ENCODE measurements around the gene RERE.

DNA sequence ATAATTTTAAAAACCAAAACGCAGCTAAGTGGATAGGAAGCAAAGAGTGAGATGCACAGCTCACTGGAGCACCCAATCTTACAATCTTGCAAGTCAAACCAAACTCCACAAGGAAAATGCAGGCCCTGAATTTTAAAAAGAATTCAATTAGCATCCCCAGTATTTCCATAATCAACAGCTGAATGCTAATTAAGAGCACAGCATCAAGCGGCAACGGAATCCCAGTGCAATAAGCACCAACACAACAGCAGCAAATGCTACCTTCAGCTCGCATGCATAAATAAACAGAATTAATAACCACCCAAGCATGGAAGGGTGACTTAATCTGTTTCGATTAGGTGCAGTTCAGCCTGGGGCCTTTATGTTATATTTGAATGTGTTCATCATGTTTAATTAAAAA lies 356.7 kb downstream of the RERE start:
- TF ChIP-seq, protein P1, sequence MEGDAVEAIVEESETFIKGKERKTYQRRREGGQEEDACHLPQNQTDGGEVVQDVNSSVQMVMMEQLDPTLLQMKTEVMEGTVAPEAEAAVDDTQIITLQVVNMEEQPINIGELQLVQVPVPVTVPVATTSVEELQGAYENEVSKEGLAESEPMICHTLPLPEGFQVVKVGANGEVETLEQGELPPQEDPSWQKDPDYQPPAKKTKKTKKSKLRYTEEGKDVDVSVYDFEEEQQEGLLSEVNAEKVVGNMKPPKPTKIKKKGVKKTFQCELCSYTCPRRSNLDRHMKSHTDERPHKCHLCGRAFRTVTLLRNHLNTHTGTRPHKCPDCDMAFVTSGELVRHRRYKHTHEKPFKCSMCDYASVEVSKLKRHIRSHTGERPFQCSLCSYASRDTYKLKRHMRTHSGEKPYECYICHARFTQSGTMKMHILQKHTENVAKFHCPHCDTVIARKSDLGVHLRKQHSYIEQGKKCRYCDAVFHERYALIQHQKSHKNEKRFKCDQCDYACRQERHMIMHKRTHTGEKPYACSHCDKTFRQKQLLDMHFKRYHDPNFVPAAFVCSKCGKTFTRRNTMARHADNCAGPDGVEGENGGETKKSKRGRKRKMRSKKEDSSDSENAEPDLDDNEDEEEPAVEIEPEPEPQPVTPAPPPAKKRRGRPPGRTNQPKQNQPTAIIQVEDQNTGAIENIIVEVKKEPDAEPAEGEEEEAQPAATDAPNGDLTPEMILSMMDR (IDR thresholded peaks at IDR 0.05; ENCODE audit: extremely low read depth in 1 of 2, insufficient read depth in 1 of 2, low read depth in 1 of 2, low read length in 2 of 2) = no peak
- TF ChIP-seq, protein P2, sequence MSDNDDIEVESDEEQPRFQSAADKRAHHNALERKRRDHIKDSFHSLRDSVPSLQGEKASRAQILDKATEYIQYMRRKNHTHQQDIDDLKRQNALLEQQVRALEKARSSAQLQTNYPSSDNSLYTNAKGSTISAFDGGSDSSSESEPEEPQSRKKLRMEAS (IDR thresholded peaks at IDR 0.05; ENCODE audit: insufficient read depth, insufficient read length) = no peak
- TF ChIP-seq POLR2A (IDR thresholded peaks at IDR 0.05; ENCODE audit: low read depth, low read length) (no peak), EZH2 (IDR thresholded peaks at IDR 0.05; ENCODE audit: borderline replicate concordance, low read depth, low read length, severe bottlenecking) (no peak), POLR2AphosphoS5 (IDR thresholded peaks at IDR 0.05; ENCODE audit: insufficient read depth, low read depth, low read length) (no peak), JUN (IDR thresholded peaks at IDR 0.05; ENCODE audit: borderline replicate concordance, insufficient read depth, insufficient read length, low read depth) (no peak), MYC (IDR thresholded peaks at IDR 0.05; ENCODE audit: low read depth, low read length) (no peak)
